Calu3 (cell line): ENCODE measurements around the gene DGKZ. TPM values are rescaled to one million over a fixed set of nuclear protein-coding genes. Genes with fewer than 3 reads are reported as not detected.
A peak's percentile ranks its signal among the peaks of the same experiment; 100 is the strongest.

Experiments used
- BruUV-seq: library from RNA; stranded (reverse); fragments of 400-500 nt; replicated peaks from 2 replicates; lab custom pipeline; 2021; lab: Mats Ljungman, UMichigan
- CTCF ChIA-PET: fragments of 300-600 bp; sonication (Branson Sonifier 250); formaldehyde crosslinking; loops from one replicate; lab custom pipeline; 2022; ENCODE audit warnings: antibody characterized with exemption; lab: Charles Lee
- DNase-seq: peaks from one replicate; pipeline ENCODE4 v3.0.0; 2022
- H3K27ac Mint-ChIP-seq: one replicate; pipeline ENCODE4 v1.8.0; 2022; ENCODE audit warnings: mixed read lengths; ENCODE audit not compliant: unreplicated experiment
- H3K27me3 Mint-ChIP-seq: one replicate; pipeline ENCODE4 v1.8.0; 2022; ENCODE audit warnings: mixed read lengths; ENCODE audit not compliant: unreplicated experiment
- H3K36me3 Mint-ChIP-seq: one replicate; pipeline ENCODE4 v1.8.0; 2022; ENCODE audit warnings: mild to moderate bottlenecking, moderate library complexity, mixed read lengths; ENCODE audit not compliant: insufficient read depth, unreplicated experiment
- H3K4me1 Mint-ChIP-seq: one replicate; pipeline ENCODE4 v1.8.0; 2022; ENCODE audit warnings: mild to moderate bottlenecking, low read depth, mixed read lengths; ENCODE audit not compliant: unreplicated experiment
- H3K4me3 Mint-ChIP-seq: one replicate; pipeline ENCODE4 v1.8.0; 2022; ENCODE audit warnings: mild to moderate bottlenecking, low read depth, moderate library complexity, mixed read lengths; ENCODE audit not compliant: unreplicated experiment
- H3K9me3 Mint-ChIP-seq: one replicate; pipeline ENCODE4 v1.8.0; 2022; ENCODE audit warnings: low read depth, mixed read lengths; ENCODE audit not compliant: unreplicated experiment
- CTCF ChIP-seq: fragments of 200-600 bp; IDR thresholded peaks from one replicate; pipeline ENCODE4 v1.8.0; 2022; ENCODE audit warnings: antibody characterized with exemption; ENCODE audit not compliant: unreplicated experiment
- intact Hi-C: fragments of 100-400 bp; cut with micrococcal nuclease; formaldehyde crosslinking; loops from one replicate; pipeline ENCODE4 v1.10.0; 2022; ENCODE audit not compliant: unreplicated experiment
- total RNA-seq: library from RNA; stranded (reverse); gene quantifications from 2 replicates; pipeline ENCODE4 v1.2.3, GENCODE V29; 2022

DGKZ gene
- total RNA-seq, 1 experiment from 2014 or later = 38.0 TPM

DNA sequence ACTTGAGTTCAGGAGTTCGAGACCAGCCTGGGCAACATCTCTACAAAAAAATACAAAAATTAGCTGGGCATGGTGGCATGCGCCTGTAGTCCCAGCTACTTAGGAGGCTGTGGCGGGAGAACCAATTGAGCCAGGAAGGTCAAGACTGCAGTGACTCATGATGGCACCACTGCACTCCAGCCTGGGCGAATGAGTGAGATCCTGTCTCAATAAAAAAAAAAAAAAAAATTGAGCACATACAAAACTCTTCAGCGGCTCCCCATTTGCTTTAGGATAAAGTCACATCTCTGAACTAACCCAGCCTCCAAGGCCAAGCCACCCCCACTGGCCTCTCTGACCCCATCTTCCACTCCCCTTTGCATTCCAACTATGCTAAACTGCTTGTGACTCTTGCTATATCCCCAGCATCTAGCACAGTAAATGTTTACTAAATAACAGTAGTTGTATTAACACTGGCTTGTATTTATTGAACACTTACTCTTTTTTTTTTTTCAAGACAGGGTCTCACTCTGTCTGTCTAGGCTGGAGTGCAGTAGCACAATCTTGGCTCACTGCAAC is 40.9 kb upstream of the DGKZ start:
- no peak for DNase-seq
- H3K27ac Mint-ChIP-seq = no peak overlapping the region

GRCh38 chr11:46307369-46307768 is 39.9 kb upstream of the DGKZ start:
- DNase-seq = no peak
- CTCF ChIA-PET = interaction anchor here (1.1 to 1.5 kb wide), 2 partner anchors 8 to 68 kb away, joined by 3 to 7 read pairs; no protein-coding TSS in a partner anchor
- peaks cover 1% of the 10 kb centered on the region for H3K36me3 Mint-ChIP-seq
- intact Hi-C loops = no loop called here
- H3K4me1 Mint-ChIP-seq = peaks cover 15% of the 10 kb centered on the region
- no peak overlapping the region for H3K4me3 Mint-ChIP-seq
- TF ChIP-seq CTCF = no peak
- no peaks in the 10 kb centered on the region for H3K9me3 Mint-ChIP-seq
- H3K27ac Mint-ChIP-seq = no peak overlapping the region
- peaks cover 9% of the 10 kb centered on the region for H3K27me3 Mint-ChIP-seq
- BruUV-seq = no TSS peak

More for the DNA sequence above, 40.9 kb upstream of the DGKZ start:
- TF ChIP-seq CTCF = no peak
- Mint-ChIP-seq H3K27me3 (no peaks in the 10 kb centered on the region), H3K4me3 (no peak overlapping the region), H3K4me1 (peaks cover 15% of the 10 kb centered on the region), H3K36me3 (no peaks in the 10 kb centered on the region), H3K9me3 (no peaks in the 10 kb centered on the region)
- no TSS peak for BruUV-seq
- CTCF ChIA-PET = interaction anchor here (0.7 to 1.1 kb wide), 2 partner anchors 9 to 10 kb away, joined by 3 read pairs; no protein-coding TSS in a partner anchor
- intact Hi-C loops = no loop called here

DNA sequence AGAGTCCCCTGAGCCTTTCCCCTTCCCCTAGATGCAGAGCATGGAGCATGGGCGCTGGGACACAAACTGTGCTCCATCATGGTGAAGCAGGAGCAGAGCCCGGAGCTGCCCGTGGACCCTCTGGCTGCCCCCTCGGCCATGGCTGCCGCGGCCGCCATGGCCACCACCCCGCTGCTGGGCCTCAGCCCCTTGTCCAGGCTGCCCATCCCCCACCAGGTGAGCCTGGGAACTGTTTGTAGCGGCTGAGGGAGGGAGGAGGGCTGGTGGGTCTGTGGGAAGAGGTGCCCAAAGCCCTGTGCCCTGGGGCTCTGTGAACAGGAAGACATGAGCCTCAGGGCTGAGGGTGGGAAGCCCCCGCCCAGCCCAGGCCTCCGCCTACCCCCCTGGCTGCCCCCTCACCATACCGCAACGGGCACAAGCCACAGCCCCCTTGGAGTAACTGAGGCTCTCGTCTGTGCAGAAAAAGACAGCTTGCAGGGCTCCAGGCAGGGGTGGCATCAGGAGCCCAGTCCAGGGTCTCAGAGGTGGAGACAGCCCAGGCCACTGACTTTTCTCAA is 39.4 kb upstream of the DGKZ start:
- H3K36me3 Mint-ChIP-seq = peaks cover 4% of the 10 kb centered on the region
- CTCF ChIA-PET = interaction anchor here (0.5 to 2.7 kb wide), 5 partner anchors 8 to 1628 kb away, joined by 3 to 12 read pairs (median 8); no protein-coding TSS in a partner anchor
- no peaks in the 10 kb centered on the region for H3K9me3 Mint-ChIP-seq
- H3K27ac Mint-ChIP-seq = no peak overlapping the region
- no peak overlapping the region for H3K4me3 Mint-ChIP-seq
- TF ChIP-seq CTCF = no peak
- peaks cover 14% of the 10 kb centered on the region for H3K27me3 Mint-ChIP-seq
- DNase-seq = no peak
- BruUV-seq = no TSS peak
- intact Hi-C loops = loop anchor here (1.0 to 2.0 kb wide), 2 partner anchors 61 to 69 kb away; no protein-coding TSS in a partner anchor
- peaks cover 15% of the 10 kb centered on the region for H3K4me1 Mint-ChIP-seq

- Mint-ChIP-seq H3K9me3 (no peaks in the 10 kb centered on the region), H3K4me3 (no peak overlapping the region), H3K27me3 (peaks cover 14% of the 10 kb centered on the region), H3K4me1 (peaks cover 15% of the 10 kb centered on the region), H3K36me3 (peaks cover 4% of the 10 kb centered on the region), H3K27ac (no peak overlapping the region)
- peak; percentile 76 for DNase-seq
- no TSS peak for BruUV-seq
- TF ChIP-seq CTCF = peak; percentile 86
- CTCF ChIA-PET = interaction anchor here (0.5 to 2.7 kb wide), 10 partner anchors 10 to 1627 kb away, joined by 3 to 12 read pairs (median 6); no protein-coding TSS in a partner anchor
- intact Hi-C loops = loop anchor here (1.0 to 2.0 kb wide), 2 partner anchors 62 to 70 kb away; no protein-coding TSS in a partner anchor
Measured at GRCh38 chr11:46308631-46309419, 38.4 kb upstream of the DGKZ start.
